ENCODE data around the gene FN1.
A peak's percentile ranks its signal among the peaks of the same experiment; 100 is the strongest.

The FN1 gene

DNA sequence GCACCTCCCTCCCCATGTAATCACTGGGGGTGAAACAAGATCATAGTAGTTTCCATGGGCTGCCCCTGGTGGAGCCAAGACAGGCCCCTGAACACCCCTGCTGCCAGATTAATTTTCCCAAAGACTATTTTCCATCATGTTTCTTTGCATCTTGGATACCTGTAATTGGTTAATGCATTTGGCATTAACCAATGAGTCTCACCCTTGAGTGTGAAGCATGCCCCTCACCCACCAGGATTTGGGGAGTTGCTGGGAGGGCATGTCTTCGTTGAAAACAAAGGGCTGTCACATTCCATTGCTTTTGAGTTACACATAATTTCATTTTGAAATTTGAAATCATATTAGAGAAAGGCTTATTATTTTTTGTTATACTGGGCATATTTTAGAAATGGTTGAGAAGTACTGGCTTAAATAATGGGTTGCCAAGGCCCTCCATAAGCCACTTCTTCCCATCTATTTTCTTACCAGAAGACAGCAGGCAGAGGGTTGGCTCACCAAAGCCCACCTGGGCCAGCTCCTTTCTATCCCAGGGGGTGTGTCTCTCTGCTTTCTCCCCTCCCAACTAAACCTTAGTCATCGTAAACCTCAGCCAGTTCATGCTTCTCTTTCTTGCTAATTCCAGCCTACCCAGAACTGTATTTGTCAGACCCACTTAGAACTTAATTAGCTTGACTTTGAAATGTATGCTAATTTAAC lies 72.3 kb downstream of the FN1 start:
- DNase-seq = no peak

- no peak for DNase-seq
These were observed 72.8 kb downstream of the FN1 start for GRCh38 chr2:215363039-215363438.

DNA sequence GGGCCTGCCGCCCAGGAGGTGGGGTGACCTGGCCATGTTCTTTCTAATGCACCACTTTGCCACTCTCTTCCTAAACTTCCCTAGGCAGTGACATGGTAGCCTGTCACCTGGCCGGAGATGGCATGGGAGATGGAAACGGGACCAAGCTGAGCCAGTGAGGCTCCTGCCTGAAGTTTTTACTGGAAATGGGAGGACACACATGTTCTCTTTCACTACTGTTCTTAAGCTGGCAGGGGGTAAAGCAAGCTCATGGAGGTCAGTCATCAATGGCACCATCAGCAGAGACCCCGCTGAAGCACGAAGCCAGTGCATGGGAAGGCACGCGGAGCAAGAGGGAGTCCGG lies 73.3 kb downstream of the FN1 start:
- DNase-seq = no peak

DNA sequence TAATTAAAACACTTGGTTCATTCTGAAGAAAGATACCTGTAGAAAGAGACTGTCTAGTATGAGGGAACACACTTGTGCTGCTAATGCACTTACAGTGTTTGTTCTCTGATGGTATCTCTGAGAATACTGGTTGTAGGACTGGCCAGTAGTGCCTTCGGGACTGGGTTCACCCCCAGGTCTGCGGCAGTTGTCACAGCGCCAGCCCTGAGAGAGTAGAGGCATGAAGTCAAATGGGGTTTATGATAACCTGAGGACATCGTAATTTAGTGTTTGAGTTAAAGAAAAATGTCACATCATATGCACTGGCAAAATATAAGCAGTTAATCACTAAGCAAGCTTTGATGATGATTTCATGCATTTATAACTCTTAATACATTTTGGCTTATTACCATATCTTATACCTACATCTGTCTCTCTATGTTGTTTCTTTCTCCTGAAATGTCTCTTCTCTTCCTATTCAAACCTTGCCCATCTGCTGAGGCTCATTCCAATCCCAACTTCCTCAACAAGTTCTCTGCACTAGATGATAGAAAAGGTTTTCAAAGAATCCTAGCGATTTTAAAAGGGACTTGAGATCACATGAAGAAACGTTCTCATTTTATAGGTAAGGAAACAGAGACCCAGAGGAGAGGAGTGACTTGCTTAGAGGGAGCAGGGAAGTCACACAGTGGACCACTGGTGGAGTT lies 73.8 kb downstream of the FN1 start:
- DNase-seq = no peak

DNA sequence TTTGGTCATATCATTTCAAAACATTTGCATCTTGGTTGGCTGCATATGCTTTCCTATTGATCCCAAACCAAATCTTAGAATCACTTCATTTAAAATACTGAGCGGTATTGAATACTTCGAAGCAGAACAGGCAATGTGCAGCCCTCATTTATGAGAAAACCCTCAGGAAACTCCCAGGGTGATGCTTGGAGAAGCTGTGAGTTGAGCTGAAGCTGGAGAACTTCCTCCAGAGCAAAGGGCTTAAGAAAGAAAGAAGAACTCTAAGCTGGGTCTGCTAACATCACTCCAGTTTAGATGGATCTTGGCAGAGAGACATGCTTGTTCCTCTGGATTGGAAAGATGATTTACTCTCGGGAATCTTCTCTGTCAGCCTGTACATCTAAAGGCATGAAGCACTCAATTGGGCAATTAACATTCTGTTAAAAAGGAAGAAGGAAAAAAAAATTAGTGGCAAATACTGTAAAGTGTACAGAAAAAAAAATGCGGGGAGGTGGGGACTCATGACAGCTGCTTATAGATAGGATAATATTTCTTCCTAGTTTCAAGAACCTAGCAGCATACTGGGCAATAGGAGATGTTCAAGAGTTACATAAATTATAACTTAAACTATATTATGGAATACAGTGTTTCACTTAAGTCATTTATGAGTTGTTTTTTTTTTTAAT lies 74.5 kb downstream of the FN1 start:
- no peak for DNase-seq

DNA sequence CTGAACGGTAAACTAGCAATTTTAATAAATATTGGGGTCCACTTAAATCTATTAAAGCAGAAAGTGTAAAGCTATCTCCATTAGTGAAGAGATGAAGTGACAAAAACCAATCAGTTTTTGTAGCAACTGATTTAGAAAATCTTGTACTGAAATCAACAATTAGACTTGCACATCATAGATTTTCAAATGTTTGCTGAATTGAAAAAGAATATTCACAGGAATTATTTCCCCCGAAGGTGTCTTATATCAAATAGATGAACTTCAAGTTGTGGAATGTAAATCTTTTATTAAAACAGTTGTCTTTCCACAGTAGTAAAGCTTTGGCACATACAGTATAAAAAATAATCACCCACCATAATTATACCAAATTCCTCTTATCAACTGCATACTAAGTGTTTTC lies 75.3 kb downstream of the FN1 start:
- no peak for DNase-seq

- peak; percentile 23 for DNase-seq
These were observed 75.8 kb downstream of the FN1 start for GRCh38 chr2:215360059-215360458.

GRCh38 chr2:215359576-215359922 lies 76.3 kb downstream of the FN1 start:
- no peak for DNase-seq

- no peak for DNase-seq
These were observed 76.8 kb downstream of the FN1 start for GRCh38 chr2:215358891-215359575.

- DNase-seq = no peak
These were observed 77.5 kb downstream of the FN1 start for GRCh38 chr2:215358312-215358845.

DNA sequence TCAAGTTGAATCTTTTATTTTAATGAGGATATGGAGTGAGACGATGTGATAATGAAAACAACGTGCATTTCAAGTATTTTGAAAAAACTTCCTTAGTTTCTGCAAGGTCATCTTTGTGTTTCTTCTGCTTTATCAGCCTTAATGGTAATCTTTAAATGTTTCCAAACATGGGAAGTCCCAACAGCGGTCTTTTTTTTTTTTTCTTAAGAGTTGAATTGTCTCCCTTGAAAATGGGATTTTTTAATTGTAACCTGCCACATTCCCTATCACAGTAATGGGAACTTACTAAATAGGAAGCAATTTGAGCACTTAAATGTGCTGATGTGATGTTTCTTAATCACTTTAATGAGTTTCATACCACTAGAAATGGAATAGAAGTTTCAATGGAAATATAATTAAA lies 78.2 kb downstream of the FN1 start:
- no peak for DNase-seq

DNA sequence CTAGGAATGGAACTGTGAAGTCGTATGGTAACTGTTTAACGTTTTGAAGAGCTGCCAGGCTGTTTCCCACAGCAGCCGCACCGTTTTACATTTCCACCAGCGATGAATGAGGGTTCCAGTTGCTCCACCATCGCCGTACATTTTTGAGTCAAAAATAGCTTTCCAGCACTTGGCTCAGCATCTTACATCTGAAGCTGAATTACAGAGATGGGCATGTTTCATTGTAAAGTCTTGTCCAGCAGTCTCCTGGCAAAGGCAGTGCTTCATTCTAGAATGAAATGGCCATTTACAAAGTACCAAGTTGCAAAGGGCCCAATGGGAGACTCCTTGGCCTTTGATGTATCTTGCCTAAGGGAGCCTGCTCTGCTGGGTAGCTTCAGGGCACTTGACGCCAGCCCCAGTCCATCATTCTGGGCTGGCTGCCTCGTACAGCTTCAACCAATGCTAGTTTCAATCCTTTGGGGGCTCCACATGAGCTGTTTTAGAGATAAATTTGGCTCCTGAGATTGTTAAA lies 78.9 kb downstream of the FN1 start:
- DNase-seq = no peak

DNA sequence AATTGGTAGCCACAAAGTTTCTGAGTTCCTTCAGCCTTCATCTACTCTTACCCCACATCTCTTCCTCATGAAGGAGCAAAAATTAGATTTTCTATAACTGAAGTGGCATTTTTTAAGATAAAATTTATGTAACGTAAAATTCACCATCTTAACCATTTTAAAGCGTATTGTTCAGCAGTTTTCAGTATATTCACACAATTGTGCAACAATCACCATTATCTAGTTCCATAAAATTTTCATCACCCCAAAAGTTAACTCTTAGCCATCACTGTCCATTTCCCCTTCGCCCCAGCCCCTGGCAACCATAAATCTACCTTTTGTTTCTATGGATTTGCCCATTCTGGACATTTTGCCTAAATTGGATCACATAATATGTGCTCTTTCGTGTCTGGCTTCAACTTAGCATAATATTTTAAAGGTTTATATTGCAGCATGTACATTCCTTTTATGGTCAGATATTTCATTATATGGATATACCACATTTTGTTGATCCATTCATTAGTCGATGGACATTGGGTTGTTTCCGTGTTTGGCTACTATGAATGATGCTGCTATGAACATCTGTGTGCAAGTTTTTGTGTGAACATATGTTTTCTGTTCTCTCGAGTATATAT lies 79.4 kb downstream of the FN1 start:
- DNase-seq = no peak

- DNase-seq = no peak
These were observed 80.1 kb downstream of the FN1 start for GRCh38 chr2:215355801-215356200.

DNA sequence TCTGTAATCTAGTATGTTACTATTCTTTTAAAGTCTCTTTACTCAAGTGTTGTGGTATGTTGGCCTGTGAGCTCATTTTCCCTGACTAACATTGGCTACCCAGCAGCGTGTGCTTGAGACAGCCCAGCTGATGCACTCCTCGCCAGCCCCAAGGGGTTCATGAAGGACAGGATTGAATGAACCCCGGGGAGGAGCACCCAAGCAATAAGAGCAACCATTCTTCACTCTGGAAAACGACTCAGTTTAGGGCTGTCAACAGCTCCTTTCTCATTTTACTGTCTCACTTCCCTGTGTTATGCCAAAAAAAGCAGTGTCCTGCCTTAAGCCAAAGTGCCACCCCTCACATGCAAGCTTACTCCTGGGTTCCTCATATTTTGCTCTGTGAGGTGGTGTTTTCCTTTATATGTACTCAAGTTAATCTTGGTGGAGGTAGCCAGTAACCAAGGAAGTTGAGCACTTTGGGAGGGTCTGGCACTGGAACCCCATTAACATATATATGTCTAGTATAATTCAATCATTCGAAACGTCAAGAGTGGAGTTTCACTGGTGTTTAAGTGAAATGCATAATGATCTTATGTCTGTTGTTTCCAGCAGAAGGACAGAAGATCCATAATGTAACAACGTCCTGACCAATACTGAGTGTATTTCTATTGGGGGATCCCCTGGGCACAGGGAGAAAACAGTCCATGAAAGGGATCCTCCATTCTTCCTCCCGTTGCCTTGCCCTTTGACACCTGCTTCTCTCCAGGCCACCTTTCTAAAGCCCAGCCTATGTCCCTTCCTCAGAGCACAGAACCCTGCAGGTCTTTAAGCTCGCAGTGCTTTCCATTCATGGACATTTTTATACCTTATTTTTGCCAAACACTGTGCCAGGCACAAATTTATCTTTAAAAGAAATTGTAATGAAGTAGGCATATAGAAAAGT lies 80.8 kb downstream of the FN1 start:
- no peak for DNase-seq

DNA sequence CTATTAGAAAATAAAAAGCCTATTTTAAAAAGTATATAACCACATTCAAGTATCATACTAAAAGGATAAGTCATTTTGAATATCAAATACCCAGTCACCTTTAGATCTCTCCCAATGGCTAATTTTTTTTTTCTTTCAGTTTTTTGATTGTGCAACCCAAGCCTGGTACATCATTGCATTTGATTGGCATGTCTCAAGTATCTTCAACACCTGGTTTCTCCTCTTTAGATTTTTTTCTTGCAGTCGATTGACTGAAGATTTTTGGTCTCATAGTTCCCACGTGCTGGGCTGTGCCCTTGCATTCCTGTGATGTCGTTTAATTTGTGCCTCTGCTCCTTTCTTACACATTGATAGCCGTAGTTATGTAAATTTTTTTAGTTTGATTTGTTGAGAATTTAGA lies 83.3 kb downstream of the FN1 start:
- no peak for DNase-seq

GRCh38 chr2:215347878-215348277 lies 88.0 kb downstream of the FN1 start:
- DNase-seq = no peak

GRCh38 chr2:215338883-215339679 lies 96.8 kb downstream of the FN1 start:
- DNase-seq = no peak

DNA sequence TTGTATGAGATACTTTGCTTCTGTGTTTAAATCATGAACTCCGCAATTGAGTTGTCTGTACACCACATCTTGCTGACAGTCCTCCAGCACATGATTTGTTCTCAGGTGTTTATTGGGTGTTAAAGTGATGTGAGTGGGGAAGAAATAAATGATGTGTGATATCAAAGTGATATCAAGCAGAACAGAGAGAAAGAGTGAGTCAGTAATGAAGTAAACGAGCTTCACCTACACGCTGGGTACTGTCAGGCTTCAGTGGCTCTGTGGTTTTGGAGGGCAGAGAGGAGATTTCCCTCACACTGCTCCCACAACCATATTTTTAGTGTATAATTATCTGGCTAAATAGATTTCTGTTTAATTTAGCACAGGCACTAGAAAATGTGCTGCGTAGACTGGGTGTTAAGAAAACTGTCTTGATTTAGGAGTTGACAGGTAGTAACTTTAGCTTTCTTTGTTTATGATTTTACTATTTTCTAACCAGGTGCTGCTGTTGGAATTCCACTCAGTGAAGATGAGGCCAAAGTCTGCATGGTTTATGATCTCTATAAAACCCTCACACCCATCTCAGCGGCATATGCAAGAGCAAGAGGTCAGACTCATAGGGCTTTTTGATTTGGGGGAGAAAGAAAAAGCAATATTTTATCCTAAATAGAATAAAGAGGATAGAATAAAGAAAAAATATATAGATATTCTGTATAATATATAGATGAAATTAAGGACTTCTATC lies 102.8 kb downstream of the FN1 start:
- no peak for DNase-seq

- no peak for DNase-seq
These were observed 107.8 kb downstream of the FN1 start for GRCh38 chr2:215328066-215328465.
